ENCODE data around the gene G6PC1.
"Not testable (repeated sequence)": the region's sequence is repeated elsewhere in the genome, so short reads cannot be mapped to it uniquely, and the experiment has no call there.

G6PC1 gene

DNA sequence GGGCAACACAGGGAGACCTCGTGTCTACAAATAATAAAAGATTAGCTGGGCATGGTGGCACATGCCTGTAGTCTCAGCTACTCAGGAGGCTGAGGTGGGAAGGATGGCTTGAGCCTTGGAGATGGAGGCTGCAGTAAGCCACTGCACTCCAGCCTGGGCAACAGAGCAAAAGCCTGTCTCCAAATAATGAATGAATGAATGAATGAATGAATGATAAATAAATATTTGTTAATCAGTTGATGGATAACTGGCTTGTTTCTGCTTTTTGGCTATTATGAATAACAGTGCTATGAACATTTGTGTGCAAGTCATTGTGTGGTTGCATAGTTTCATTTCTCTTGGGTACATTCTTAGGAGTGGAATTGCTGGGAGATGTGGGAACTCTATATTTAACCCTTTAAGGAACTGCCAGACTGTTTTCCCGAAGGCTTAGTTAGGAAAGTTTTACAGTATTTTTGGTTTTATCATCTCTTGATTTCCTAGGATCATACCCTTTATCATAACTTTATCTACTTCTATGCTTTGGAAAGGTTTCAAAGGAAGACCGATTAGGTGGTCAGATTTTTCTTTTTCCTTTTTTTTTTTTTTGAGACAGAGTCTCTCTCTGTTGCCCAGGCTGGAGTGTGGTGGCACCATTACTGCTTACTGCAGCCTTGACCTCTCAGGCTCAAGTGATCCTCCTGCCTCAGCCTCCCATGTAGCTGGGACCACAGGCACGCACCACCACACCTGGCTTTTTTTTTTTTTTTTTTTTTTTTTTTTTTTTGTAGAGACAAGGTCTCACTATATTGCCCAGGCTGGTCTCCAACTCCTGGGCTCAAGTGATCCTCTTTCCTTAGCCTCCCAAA lies 16.0 kb downstream of the G6PC1 start:
- H3K4me3 ChIP-seq (ENCODE audit: low read length in 2 of 2); H2AFZ ChIP-seq (ENCODE audit: low read length); H3K23ac ChIP-seq (ENCODE audit: low read depth, low read length, poor library complexity); H4K91ac ChIP-seq (ENCODE audit: low read depth, low read length, poor library complexity); H3K27ac ChIP-seq (replicated peaks; ENCODE audit: low read length); H3K79me1 ChIP-seq (ENCODE audit: low read depth, low read length); H2BK120ac ChIP-seq (ENCODE audit: low read depth, low read length); H3K36me3 ChIP-seq (replicated peaks in 1 of 2; ENCODE audit: control insufficient read depth in 2 of 2, insufficient read depth in 2 of 2, low read length in 2 of 2); H3K4me1 ChIP-seq (ENCODE audit: control insufficient read depth in 2 of 2, insufficient read depth in 1 of 2, low read depth in 1 of 2, low read length in 2 of 2); H3K4me2 ChIP-seq (ENCODE audit: insufficient read depth, low read length, poor library complexity, severe bottlenecking); H3K14ac ChIP-seq (ENCODE audit: low read length); H2BK12ac ChIP-seq (ENCODE audit: low read length); H2AK5ac ChIP-seq (ENCODE audit: low read depth, low read length); DNase-seq (ENCODE audit: low spot score); H4K8ac ChIP-seq (ENCODE audit: low read depth, low read length); H3K18ac ChIP-seq (ENCODE audit: low read length); H3K4ac ChIP-seq (ENCODE audit: low read length); H2BK5ac ChIP-seq (ENCODE audit: low read length); H2BK15ac ChIP-seq (ENCODE audit: low read length); H3K9ac ChIP-seq (ENCODE audit: low read depth, low read length, poor library complexity); H3K9me3 ChIP-seq (replicated peaks in 1 of 2; ENCODE audit: control insufficient read depth in 2 of 2, insufficient read depth in 1 of 2, low read depth in 1 of 2, low read length in 2 of 2): not testable (repeated sequence)
- H3K27me3 ChIP-seq (ENCODE audit: control insufficient read depth in 3 of 3, insufficient read depth in 3 of 3, low read depth in 1 of 3, low read length in 3 of 3): peaks cover 0 to 50% (median 0%) of the 10 kb centered on the region in 3 experiments
- no CpG with 5 or more reads among the region's 4 CpGs for WGBS, 2 donors (ENCODE audit: extremely low coverage in 2 of 2, insufficient read length in 2 of 2, insufficient replicate concordance in 1 of 2)

DNA sequence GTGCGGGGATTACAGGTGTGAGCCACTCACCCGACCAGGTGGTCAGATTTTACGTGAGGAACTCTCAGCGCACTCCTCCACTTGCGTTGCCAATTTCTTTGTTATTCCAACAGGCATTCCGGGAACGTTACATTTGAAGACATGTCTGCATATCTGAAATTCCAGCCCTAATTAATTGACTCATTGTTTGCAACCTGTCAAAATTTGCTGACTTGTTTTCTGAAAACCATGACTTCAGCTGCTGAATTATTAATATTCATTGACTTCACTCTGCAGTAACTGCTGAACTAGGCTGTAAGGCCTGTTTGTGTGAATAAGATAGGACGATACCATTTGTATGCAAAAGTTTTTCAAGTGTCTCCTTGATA lies 16.6 kb downstream of the G6PC1 start:
- Histone ChIP-seq H2AFZ (ENCODE audit: low read length) (no peak overlapping the region), H2BK15ac (ENCODE audit: low read length) (no peak overlapping the region), H3K27ac (replicated peaks; ENCODE audit: low read length) (no peak overlapping the region), H3K4me2 (ENCODE audit: insufficient read depth, low read length, poor library complexity, severe bottlenecking) (no peak overlapping the region), H2BK12ac (ENCODE audit: low read length) (no peak overlapping the region), H3K27me3 (ENCODE audit: control insufficient read depth in 3 of 3, insufficient read depth in 3 of 3, low read depth in 1 of 3, low read length in 3 of 3) (peaks cover 0 to 51% (median 0%) of the 10 kb centered on the region in 3 experiments), H3K4ac (ENCODE audit: low read length) (no peak overlapping the region), H3K4me3 (ENCODE audit: low read length in 2 of 2) (no peak overlapping the region), H3K9me3 (replicated peaks in 1 of 2; ENCODE audit: control insufficient read depth in 2 of 2, insufficient read depth in 1 of 2, low read depth in 1 of 2, low read length in 2 of 2) (no peaks in the 10 kb centered on the region), H3K23ac (ENCODE audit: low read depth, low read length, poor library complexity) (no peak overlapping the region), H3K9ac (ENCODE audit: low read depth, low read length, poor library complexity) (no peak overlapping the region), H3K14ac (ENCODE audit: low read length) (no peak overlapping the region), H2BK5ac (ENCODE audit: low read length) (no peak overlapping the region), H4K8ac (ENCODE audit: low read depth, low read length) (no peak overlapping the region), H3K18ac (ENCODE audit: low read length) (no peak overlapping the region), H2BK120ac (ENCODE audit: low read depth, low read length) (no peak overlapping the region), H3K36me3 (replicated peaks in 1 of 2; ENCODE audit: control insufficient read depth in 2 of 2, insufficient read depth in 2 of 2, low read length in 2 of 2) (no peaks in the 10 kb centered on the region), H3K4me1 (ENCODE audit: control insufficient read depth in 2 of 2, insufficient read depth in 1 of 2, low read depth in 1 of 2, low read length in 2 of 2) (peaks cover 0 to 2% of the 10 kb centered on the region in 2 donors), H2AK5ac (ENCODE audit: low read depth, low read length) (no peak overlapping the region), H3K79me1 (ENCODE audit: low read depth, low read length) (no peaks in the 10 kb centered on the region), H4K91ac (ENCODE audit: low read depth, low read length, poor library complexity) (no peak overlapping the region)
- WGBS, 2 donors (ENCODE audit: extremely low coverage in 2 of 2, insufficient read length in 2 of 2, insufficient replicate concordance in 1 of 2): no CpG with 5 or more reads among the region's 8 CpGs
- no peak for DNase-seq (ENCODE audit: low spot score)

DNA sequence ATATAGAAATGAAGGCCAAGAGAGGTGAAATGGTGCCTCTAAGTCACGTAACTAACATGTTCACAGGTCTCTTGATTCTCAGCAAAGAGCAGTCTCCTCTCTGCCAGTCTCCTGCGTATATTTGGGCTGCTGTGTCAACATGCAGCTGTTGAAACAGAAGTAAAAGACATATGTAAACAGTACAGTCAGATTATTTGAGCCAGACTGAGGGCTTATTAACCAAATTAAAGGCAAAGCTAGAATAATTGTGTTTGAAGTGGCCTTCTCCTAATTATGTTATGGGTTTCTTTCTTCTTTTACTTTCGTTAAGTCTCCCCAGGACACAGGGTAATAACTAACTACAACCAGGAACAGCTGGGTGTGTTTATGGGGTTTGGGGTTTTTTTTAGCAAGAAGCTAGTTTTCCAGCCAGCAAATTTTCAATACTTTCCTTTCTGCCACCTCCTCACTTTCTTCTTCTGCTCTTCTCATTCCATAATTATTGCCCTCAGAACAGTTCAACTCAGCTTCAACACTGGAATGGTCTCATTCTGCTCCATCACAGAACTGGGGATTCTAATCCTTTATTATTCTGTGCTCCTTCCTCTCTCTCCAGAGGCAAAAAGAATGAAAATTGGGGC lies 18.4 kb downstream of the G6PC1 start:
- H2BK120ac ChIP-seq (ENCODE audit: low read depth, low read length): no peak overlapping the region
- H4K91ac ChIP-seq (ENCODE audit: low read depth, low read length, poor library complexity): no peak overlapping the region
- no CpG with 5 or more reads among the region's 3 CpGs for WGBS, 2 donors (ENCODE audit: extremely low coverage in 2 of 2, insufficient read length in 2 of 2, insufficient replicate concordance in 1 of 2)
- no peaks in the 10 kb centered on the region for H3K79me1 ChIP-seq (ENCODE audit: low read depth, low read length)
- no peaks in the 10 kb centered on the region for H3K36me3 ChIP-seq (replicated peaks in 1 of 2; ENCODE audit: control insufficient read depth in 2 of 2, insufficient read depth in 2 of 2, low read length in 2 of 2)
- H3K23ac ChIP-seq (ENCODE audit: low read depth, low read length, poor library complexity): no peak overlapping the region
- no peak for DNase-seq (ENCODE audit: low spot score)
- no peak overlapping the region for H2BK15ac ChIP-seq (ENCODE audit: low read length)
- no peak overlapping the region for H2BK12ac ChIP-seq (ENCODE audit: low read length)
- no peak overlapping the region for H3K18ac ChIP-seq (ENCODE audit: low read length)
- H3K27ac ChIP-seq (replicated peaks; ENCODE audit: low read length): no peak overlapping the region
- no peak overlapping the region for H3K14ac ChIP-seq (ENCODE audit: low read length)
- no peak overlapping the region for H3K4me2 ChIP-seq (ENCODE audit: insufficient read depth, low read length, poor library complexity, severe bottlenecking)
- no peak overlapping the region for H3K9ac ChIP-seq (ENCODE audit: low read depth, low read length, poor library complexity)
- no peak overlapping the region for H4K8ac ChIP-seq (ENCODE audit: low read depth, low read length)
- no peak overlapping the region for H3K4me3 ChIP-seq (ENCODE audit: low read length in 2 of 2)
- H3K4ac ChIP-seq (ENCODE audit: low read length): no peak overlapping the region
- H3K4me1 ChIP-seq (ENCODE audit: control insufficient read depth in 2 of 2, insufficient read depth in 1 of 2, low read depth in 1 of 2, low read length in 2 of 2): peaks cover 0 to 2% of the 10 kb centered on the region in 2 donors
- H2AK5ac ChIP-seq (ENCODE audit: low read depth, low read length): no peak overlapping the region
- no peaks in the 10 kb centered on the region for H3K9me3 ChIP-seq (replicated peaks in 1 of 2; ENCODE audit: control insufficient read depth in 2 of 2, insufficient read depth in 1 of 2, low read depth in 1 of 2, low read length in 2 of 2)
- peaks cover 0 to 58% (median 0%) of the 10 kb centered on the region in 3 experiments for H3K27me3 ChIP-seq (ENCODE audit: control insufficient read depth in 3 of 3, insufficient read depth in 3 of 3, low read depth in 1 of 3, low read length in 3 of 3)
- no peak overlapping the region for H2BK5ac ChIP-seq (ENCODE audit: low read length)
- H2AFZ ChIP-seq (ENCODE audit: low read length): no peak overlapping the region

DNA sequence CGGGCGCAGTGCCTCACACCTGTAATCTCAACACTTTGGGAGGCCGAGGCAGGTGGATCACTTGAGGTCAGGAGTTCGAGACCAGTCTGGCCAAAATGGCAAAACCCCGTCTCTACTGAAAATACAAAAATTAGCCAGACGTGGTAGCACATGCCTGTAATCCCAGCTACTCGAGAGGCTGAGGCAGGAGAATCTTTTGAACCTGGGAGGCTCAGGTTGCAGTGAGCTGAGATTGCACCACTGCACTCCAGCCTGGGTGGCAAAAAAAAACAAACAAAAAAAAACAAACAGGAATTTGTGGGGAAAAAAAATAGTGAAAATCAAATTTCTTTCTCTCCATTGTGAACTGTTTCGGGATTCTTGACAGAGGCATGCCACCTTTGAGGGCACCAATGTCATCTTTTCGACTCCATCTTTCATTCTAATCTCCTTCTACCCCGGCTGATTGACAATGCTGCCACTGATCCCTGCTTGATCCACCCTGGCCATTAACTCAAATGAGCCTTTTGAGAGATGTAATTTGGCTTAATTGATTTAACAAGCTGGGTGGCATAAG lies 19.0 kb downstream of the G6PC1 start:
- WGBS, 2 donors (ENCODE audit: extremely low coverage in 2 of 2, insufficient read length in 2 of 2, insufficient replicate concordance in 1 of 2): no CpG with 5 or more reads among the region's 10 CpGs
- not testable (repeated sequence) for H3K4ac ChIP-seq (ENCODE audit: low read length)

More for the DNA sequence above, 19.0 kb downstream of the G6PC1 start:
- H4K91ac ChIP-seq (ENCODE audit: low read depth, low read length, poor library complexity); H3K9ac ChIP-seq (ENCODE audit: low read depth, low read length, poor library complexity); H4K8ac ChIP-seq (ENCODE audit: low read depth, low read length); H2AK5ac ChIP-seq (ENCODE audit: low read depth, low read length); DNase-seq (ENCODE audit: low spot score); H3K27ac ChIP-seq (replicated peaks; ENCODE audit: low read length); H3K79me1 ChIP-seq (ENCODE audit: low read depth, low read length); H3K4me3 ChIP-seq (ENCODE audit: low read length in 2 of 2); H3K18ac ChIP-seq (ENCODE audit: low read length); H3K23ac ChIP-seq (ENCODE audit: low read depth, low read length, poor library complexity); H2BK5ac ChIP-seq (ENCODE audit: low read length); H3K14ac ChIP-seq (ENCODE audit: low read length); H2AFZ ChIP-seq (ENCODE audit: low read length); H3K36me3 ChIP-seq (replicated peaks in 1 of 2; ENCODE audit: control insufficient read depth in 2 of 2, insufficient read depth in 2 of 2, low read length in 2 of 2); H3K4me2 ChIP-seq (ENCODE audit: insufficient read depth, low read length, poor library complexity, severe bottlenecking); H2BK15ac ChIP-seq (ENCODE audit: low read length); H3K9me3 ChIP-seq (replicated peaks in 1 of 2; ENCODE audit: control insufficient read depth in 2 of 2, insufficient read depth in 1 of 2, low read depth in 1 of 2, low read length in 2 of 2); H3K4me1 ChIP-seq (ENCODE audit: control insufficient read depth in 2 of 2, insufficient read depth in 1 of 2, low read depth in 1 of 2, low read length in 2 of 2); H2BK12ac ChIP-seq (ENCODE audit: low read length); H2BK120ac ChIP-seq (ENCODE audit: low read depth, low read length): not testable (repeated sequence)
- peaks cover 0 to 58% (median 0%) of the 10 kb centered on the region in 3 experiments for H3K27me3 ChIP-seq (ENCODE audit: control insufficient read depth in 3 of 3, insufficient read depth in 3 of 3, low read depth in 1 of 3, low read length in 3 of 3)
